CD4-positive, alpha-beta T cell treated with Interferon alpha-2 for 1 hour (primary cell): ENCODE measurements around the gene SCART1.
"Not testable (repeated sequence)": the region's sequence is repeated elsewhere in the genome, so short reads cannot be mapped to it uniquely, and the experiment has no call there.

Source experiments
- DNase-seq, 2 donors: peaks; one replicate each; pipeline ENCODE4 v3.0.0-alpha.2; 2020 to 2022

Gene SCART1

GRCh38 chr10:133438711-133439273 is 15.0 kb upstream of the SCART1 start:
- DNase-seq, result peak in 1 of 2 donors; percentile 48

GRCh38 chr10:133439517-133440461 is 14.0 kb upstream of the SCART1 start:
- DNase-seq, result no peak

GRCh38 chr10:133440633-133441285 is 13.0 kb upstream of the SCART1 start:
- no peak for DNase-seq

GRCh38 chr10:133441356-133441755 is 12.4 kb upstream of the SCART1 start:
- DNase-seq, result not testable (repeated sequence)

- DNase-seq, result no peak
Measured at GRCh38 chr10:133441780-133442179, 12.0 kb upstream of the SCART1 start.

GRCh38 chr10:133442191-133442966 is 11.4 kb upstream of the SCART1 start:
- peak in 1 of 2 donors; percentile 34 for DNase-seq

GRCh38 chr10:133442967-133443924 is 10.5 kb upstream of the SCART1 start:
- no peak for DNase-seq

GRCh38 chr10:133444342-133445267 is 9.1 kb upstream of the SCART1 start:
- no peak for DNase-seq

GRCh38 chr10:133445268-133445732 is 8.4 kb upstream of the SCART1 start:
- no peak for DNase-seq

- no peak for DNase-seq
Measured at GRCh38 chr10:133445751-133446708, 7.7 kb upstream of the SCART1 start.

GRCh38 chr10:133446979-133447378 is 6.8 kb upstream of the SCART1 start:
- no peak for DNase-seq

GRCh38 chr10:133448120-133448519 is 5.6 kb upstream of the SCART1 start:
- no peak for DNase-seq

- DNase-seq, result no peak
Measured at GRCh38 chr10:133451346-133451745, 2.4 kb upstream of the SCART1 start.

GRCh38 chr10:133452453-133452852 is 1.3 kb upstream of the SCART1 start:
- no peak for DNase-seq

GRCh38 chr10:133454204-133454893 is 604 bp downstream of the SCART1 start:
- no peak for DNase-seq

GRCh38 chr10:133455196-133455595 is 1.5 kb downstream of the SCART1 start:
- no peak for DNase-seq

- DNase-seq, result no peak
Measured at GRCh38 chr10:133455611-133456031, 1.9 kb downstream of the SCART1 start.
